HepG2 (cell line): ENCODE data around the gene BPI. TPM values are rescaled to one million over a fixed set of nuclear protein-coding genes. Genes with fewer than 3 reads are reported as not detected.

Source experiments
- ATAC-seq: fragments of 200-7000 bp; cut with Tn5 transposase; 3 replicates; pipeline ENCODE4 v1.9.1; 2020; ENCODE audit warnings: mild to moderate bottlenecking, moderate library complexity
- BruUV-seq: library from RNA; stranded (reverse); fragments of 400-500 nt; replicated peaks from 2 replicates; lab custom pipeline; 2021; lab: Mats Ljungman, UMichigan
- CTCF ChIA-PET: fragments of 300-600 bp; formaldehyde crosslinking; extraction: SDS; loops from one replicate; lab custom pipeline; 2021; ENCODE audit warnings: low total read pairs, inconsistent platforms, low intra/inter-chr PET ratio; lab: Yijun Ruan, JAX
- POLR2A ChIA-PET: fragments of 350-600 bp; sonication (Branson Sonifier 250); formaldehyde crosslinking; loops from one replicate; lab custom pipeline; 2020; ENCODE audit warnings: antibody characterized with exemption, inconsistent platforms; lab: Yijun Ruan, JAX
- DNase-seq: peaks from one replicate; pipeline ENCODE4 v3.0.0-alpha.2; 2015; ENCODE audit warnings: low spot score
- FAIRE-seq: peaks from 3 replicates; lab custom pipeline; 2011; peaks lifted over from hg19 to GRCh38; lab: Jason Lieb, UNC
- H2AFZ ChIP-seq: one replicate; pipeline ENCODE4 v1.6.1; 2011; ENCODE audit warnings: low read length, inconsistent platforms
- H3K27ac ChIP-seq: fragments of 300-600 bp; 3 replicates; pipeline ENCODE4 v1.8.0; 2011; ENCODE audit warnings: mixed run types, mild to moderate bottlenecking, mixed read lengths, low read length, inconsistent platforms; ENCODE audit not compliant: insufficient read depth; ENCODE audit errors: extremely low read length
- H3K27me3 ChIP-seq, 2 experiments: fragments of 200-600 bp in 1 of 2; 2 replicates in 1 of 2; 3 replicates in 1 of 2; pipeline versions ENCODE4 v1.6.0 to v1.8.0; 2011; ENCODE audit warnings: low read length in 2 of 2, mild to moderate bottlenecking in 2 of 2, moderate library complexity in 2 of 2, inconsistent platforms in 1 of 2; ENCODE audit not compliant: insufficient read depth in 2 of 2, control insufficient read depth in 1 of 2
- H3K36me3 ChIP-seq, 2 experiments: fragments of 200-600 bp in 1 of 2; replicated peaks in 1 of 2; 2 replicates in 1 of 2; 3 replicates in 1 of 2; pipeline versions ENCODE4 v1.5.1 to v1.8.0; 2011; ENCODE audit warnings: low read length in 2 of 2, inconsistent platforms in 1 of 2; ENCODE audit not compliant: insufficient read depth in 2 of 2, control insufficient read depth in 1 of 2
- H3K4me1 ChIP-seq: 2 replicates; pipeline ENCODE4 v1.5.1; 2012; ENCODE audit warnings: low read length, inconsistent platforms; ENCODE audit not compliant: insufficient read depth
- H3K4me2 ChIP-seq: 2 replicates; pipeline ENCODE4 v1.6.0; 2011; ENCODE audit warnings: low read depth, low read length, inconsistent platforms
- H3K4me3 ChIP-seq, 3 experiments: fragments of 200-600 bp in 1 of 3; sonication (generic), shearing (Covaris generic) in 1 of 3; replicated peaks in 1 of 3; 2 replicates each; pipeline ENCODE4 v1.5.1; 2011 to 2016; ENCODE audit warnings: low read length in 3 of 3, inconsistent platforms in 2 of 3, low read depth in 2 of 3, mild to moderate bottlenecking in 2 of 3, control low read depth in 1 of 3, mixed read lengths in 1 of 3; ENCODE audit not compliant: insufficient read depth in 1 of 3
- H3K79me2 ChIP-seq: one replicate; pipeline ENCODE4 v1.6.1; 2011; ENCODE audit warnings: low read length, inconsistent platforms; ENCODE audit not compliant: insufficient read depth
- H3K9ac ChIP-seq: 2 replicates; pipeline ENCODE4 v1.6.0; 2011; ENCODE audit warnings: mild to moderate bottlenecking, low read depth, low read length, inconsistent platforms; ENCODE audit not compliant: insufficient read depth
- H3K9me3 ChIP-seq: 2 replicates; pipeline ENCODE4 v1.5.1; 2012; ENCODE audit warnings: mild to moderate bottlenecking, low read length
- H4K20me1 ChIP-seq: 2 replicates; pipeline ENCODE4 v1.6.0; 2011; ENCODE audit warnings: inconsistent platforms, mild to moderate bottlenecking, low read length, moderate library complexity; ENCODE audit not compliant: insufficient read depth
- ERF ChIP-seq: IDR thresholded peaks from 2 replicates; pipeline ENCODE4 v1.6.1; 2018; ENCODE audit warnings: missing biosample characterization, missing genetic modification reagents
- EZH2 ChIP-seq: conservative IDR thresholded peaks from 2 replicates; pipeline ENCODE4 v1.6.1; 2012; ENCODE audit warnings: mild to moderate bottlenecking, low read depth, low read length, moderate library complexity
- KLF15 ChIP-seq: sonication (generic); formaldehyde crosslinking; IDR thresholded peaks from 2 replicates; pipeline ENCODE4 v1.8.1; 2023; ENCODE audit warnings: borderline replicate concordance, mild to moderate bottlenecking, inconsistent platforms, missing genetic modification reagents, mixed read lengths
- MAFF ChIP-seq: IDR thresholded peaks from 2 replicates; pipeline ENCODE4 v1.6.1; 2011; ENCODE audit warnings: low read depth, low read length, improper control_type of control experiment
- RBAK ChIP-seq: sonication (generic); formaldehyde crosslinking; IDR thresholded peaks from 2 replicates; pipeline ENCODE4 v1.5.1; 2020; ENCODE audit warnings: mild to moderate bottlenecking, missing genetic modification reagents
- REL ChIP-seq: sonication (generic); formaldehyde crosslinking; conservative IDR thresholded peaks from 2 replicates; pipeline ENCODE4 v1.8.0; 2022; ENCODE audit warnings: mild to moderate bottlenecking, missing genetic modification reagents, moderate library complexity
- ZNF430 ChIP-seq: sonication (generic); formaldehyde crosslinking; IDR thresholded peaks from 2 replicates; pipeline ENCODE4 v1.9.0; 2021; ENCODE audit warnings: mild to moderate bottlenecking, missing genetic modification reagents
- ZNF550 ChIP-seq: sonication (generic); formaldehyde crosslinking; IDR thresholded peaks from 2 replicates; pipeline ENCODE4 v1.4.0; 2020; ENCODE audit warnings: mild to moderate bottlenecking, missing genetic modification reagents, borderline replicate concordance
- ZSCAN20 ChIP-seq: sonication (generic); formaldehyde crosslinking; IDR thresholded peaks from 2 replicates; pipeline ENCODE4 v1.4.0; 2020; ENCODE audit warnings: missing genetic modification reagents, mild to moderate bottlenecking, borderline replicate concordance
- WGBS: methylation state at CpG from one replicate; pipeline ENCODE4 v1.1.6; 2017; ENCODE audit warnings: low lambda C conversion rate; 5-methylcytosine and 5-hydroxymethylcytosine counted together
- in situ Hi-C: cut with HindIII; loops from 2 replicates; pipeline ENCODE4 v1.10.0; 2017; ENCODE audit warnings: low pct_unique_long_range_greater_than_20kb; ENCODE audit not compliant: extremely low pct_ligation_motif_present
- intact Hi-C: fragments of 100-400 bp; cut with micrococcal nuclease; formaldehyde crosslinking; loops from one replicate; pipeline ENCODE4 v1.10.0; 2022; ENCODE audit not compliant: unreplicated experiment
- polyA plus RNA-seq, 8 experiments: library from polyadenylated mRNA; depleted of rRNA in 3 of 8; stranded (reverse) in 7 of 8; unstranded in 1 of 8; fragments of >200 nt; fragmentation: Illumina TruSeq in 4 of 8; extraction: Trizol in 4 of 8; gene quantifications; 2 replicates each; pipeline versions ENCODE4 v1.2.1 to v1.2.3, GENCODE V29; 2011 to 2016; ENCODE audit warnings: low read depth in 4 of 8, missing spikeins in 1 of 8, mixed read lengths in 1 of 8; ENCODE audit not compliant: insufficient read depth in 1 of 8
- total RNA-seq, 5 experiments: library from RNA; depleted of rRNA; stranded (reverse); fragments of >200 nt; fragmentation: Illumina TruSeq; extraction: Trizol; gene quantifications; 2 replicates each; pipeline ENCODE4 v1.2.3, GENCODE V29; 2016; ENCODE audit warnings: low read depth in 1 of 5
- TF ChIP-seq, protein P1 (sequence below): sonication (generic); formaldehyde crosslinking; IDR thresholded peaks from 2 replicates; pipeline ENCODE4 v1.8.0; 2022; ENCODE audit warnings: low read depth, missing genetic modification reagents
- TF ChIP-seq, protein P2 (sequence below): IDR thresholded peaks from 2 replicates; pipeline ENCODE4 v1.6.1; 2012; ENCODE audit warnings: low read depth, low read length, improper control_type of control experiment

The BPI gene
- total and polyA plus RNA-seq, 2 of the 13 experiments (the other 11 are each of a cell fraction or from before 2014, with no cell fraction given): not detected

DNA sequence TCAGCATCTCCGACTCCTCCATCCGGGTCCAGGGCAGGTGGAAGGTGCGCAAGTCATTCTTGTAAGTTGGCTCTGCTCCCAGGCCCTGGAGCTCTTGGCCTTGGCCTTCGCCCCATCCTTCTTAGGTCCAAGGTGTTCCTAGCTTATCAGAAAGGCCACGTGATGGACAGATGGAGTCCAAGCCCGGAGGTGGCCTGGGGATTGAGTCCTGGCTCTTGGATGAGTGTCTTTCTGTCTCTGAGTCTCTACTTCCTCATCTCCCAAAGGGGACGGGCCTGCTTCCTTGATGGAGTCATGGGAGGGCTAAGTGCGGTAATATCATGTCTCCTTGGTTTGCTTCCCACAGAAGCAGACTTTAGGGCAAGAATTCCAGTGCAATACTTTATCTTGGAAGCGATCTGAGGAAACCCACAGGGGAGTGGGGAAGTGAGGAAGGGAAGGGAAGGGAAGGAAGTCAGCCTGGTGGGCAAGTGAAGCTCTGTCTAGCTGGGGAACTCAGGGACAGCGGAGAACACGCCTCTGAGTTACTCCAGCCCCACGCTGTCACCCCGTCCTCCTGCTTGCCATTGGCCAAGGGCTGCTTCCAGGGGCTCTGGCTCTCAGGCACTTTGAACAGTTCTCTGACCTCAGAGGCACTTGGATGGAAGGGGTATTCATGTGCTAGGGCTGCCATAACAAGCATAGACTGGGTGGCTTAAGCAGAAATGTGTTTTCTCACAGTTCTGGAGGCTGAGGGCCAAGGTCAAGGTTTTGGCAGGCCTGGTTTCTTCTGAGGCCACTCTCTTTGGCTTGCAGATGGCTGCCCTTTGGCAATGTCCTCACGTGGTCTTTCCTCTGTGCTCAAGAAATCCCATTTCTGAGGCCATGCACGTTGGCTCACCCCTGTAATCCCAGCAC is 47.2 kb downstream of the BPI start:
- H3K9ac ChIP-seq: no peak overlapping the region
- WGBS: 51% methylated on average over 14 of the region's 15 CpGs
- H3K4me2 ChIP-seq: no peak overlapping the region
- FAIRE-seq: no peak
- H3K4me1 ChIP-seq: peaks cover 14% of the 10 kb centered on the region
- no peaks in the 10 kb centered on the region for H3K9me3 ChIP-seq
- no peaks in the 10 kb centered on the region for H4K20me1 ChIP-seq
- DNase-seq: no peak
- H3K36me3 ChIP-seq: no peaks in the 10 kb centered on the region
- no peak overlapping the region for H2AFZ ChIP-seq
- no peaks in the 10 kb centered on the region for H3K79me2 ChIP-seq
- ChIA-PET POLR2A (no interaction called here), CTCF (no interaction called here)
- ATAC-seq: no peak
- no peak overlapping the region for H3K4me3 ChIP-seq
- H3K27me3 ChIP-seq: peaks cover 0 to 1% of the 10 kb centered on the region in 2 experiments; a peak in 1 of 5 replicates
- no peak overlapping the region for H3K27ac ChIP-seq
- intact Hi-C loops (no loop called here), in situ Hi-C loops (no loop called here)
- no TSS peak for BruUV-seq
- TF ChIP-seq ERF (no peak), REL (no peak), ZNF550 (CRISPR knock-in tag) (no peak), MAFF (no peak), KLF15 (CRISPR knock-in tag) (no peak), RBAK (no peak), ZNF430 (CRISPR knock-in tag) (no peak), ZSCAN20 (no peak), EZH2 (no peak)
- TF ChIP-seq, protein P1, sequence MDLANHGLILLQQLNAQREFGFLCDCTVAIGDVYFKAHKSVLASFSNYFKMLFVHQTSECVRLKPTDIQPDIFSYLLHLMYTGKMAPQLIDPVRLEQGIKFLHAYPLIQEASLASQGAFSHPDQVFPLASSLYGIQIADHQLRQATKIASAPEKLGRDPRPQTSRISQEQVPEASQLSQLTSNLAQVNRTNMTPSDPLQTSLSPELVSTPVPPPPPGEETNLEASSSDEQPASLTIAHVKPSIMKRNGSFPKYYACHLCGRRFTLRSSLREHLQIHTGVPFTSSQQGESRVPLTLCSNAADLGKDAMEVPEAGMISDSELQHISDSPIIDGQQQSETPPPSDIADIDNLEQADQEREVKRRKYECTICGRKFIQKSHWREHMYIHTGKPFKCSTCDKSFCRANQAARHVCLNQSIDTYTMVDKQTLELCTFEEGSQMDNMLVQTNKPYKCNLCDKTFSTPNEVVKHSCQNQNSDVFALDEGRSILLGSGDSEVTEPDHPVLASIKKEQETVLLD (CRISPR knock-in tag): no peak
- TF ChIP-seq, protein P2, sequence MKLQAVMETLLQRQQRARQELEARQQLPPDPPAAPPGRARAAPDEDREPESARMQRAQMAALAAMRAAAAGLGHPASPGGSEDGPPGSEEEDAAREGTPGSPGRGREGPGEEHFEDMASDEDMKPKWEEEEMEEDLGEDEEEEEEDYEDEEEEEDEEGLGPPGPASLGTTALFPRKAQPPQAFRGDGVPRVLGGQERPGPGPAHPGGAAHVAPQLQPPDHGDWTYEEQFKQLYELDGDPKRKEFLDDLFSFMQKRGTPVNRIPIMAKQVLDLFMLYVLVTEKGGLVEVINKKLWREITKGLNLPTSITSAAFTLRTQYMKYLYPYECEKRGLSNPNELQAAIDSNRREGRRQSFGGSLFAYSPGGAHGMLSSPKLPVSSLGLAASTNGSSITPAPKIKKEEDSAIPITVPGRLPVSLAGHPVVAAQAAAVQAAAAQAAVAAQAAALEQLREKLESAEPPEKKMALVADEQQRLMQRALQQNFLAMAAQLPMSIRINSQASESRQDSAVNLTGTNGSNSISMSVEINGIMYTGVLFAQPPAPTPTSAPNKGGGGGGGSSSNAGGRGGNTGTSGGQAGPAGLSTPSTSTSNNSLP: no peak
